H9 (cell line): ENCODE measurements around the gene SOX18. TPM values are rescaled to one million over a fixed set of nuclear protein-coding genes. Genes with fewer than 3 reads are reported as not detected.

ENCODE experiments used
- DNase-seq: peaks from one replicate; pipeline ENCODE4 v3.0.0-alpha.2; 2017
- H2AFZ ChIP-seq: one replicate; pipeline ENCODE4 v1.6.1; 2013; ENCODE audit warnings: mild to moderate bottlenecking, low read length, control low read depth, moderate library complexity
- H2AK5ac ChIP-seq: 2 replicates; pipeline ENCODE4 v1.6.1; 2013; ENCODE audit warnings: low read length, control low read depth, mixed read lengths; ENCODE audit not compliant: insufficient read length
- H2BK120ac ChIP-seq: one replicate; pipeline ENCODE4 v1.6.1; 2013; ENCODE audit warnings: low read depth, mild to moderate bottlenecking, low read length, control low read depth, inconsistent platforms; ENCODE audit not compliant: poor library complexity, severe bottlenecking
- H2BK12ac ChIP-seq: 2 replicates; pipeline ENCODE4 v1.6.1; 2013; ENCODE audit warnings: low read length, control low read depth, mixed read lengths, low read depth; ENCODE audit not compliant: insufficient read length
- H2BK15ac ChIP-seq: 2 replicates; pipeline ENCODE4 v1.6.1; 2013; ENCODE audit warnings: low read depth, low read length, control low read depth
- H2BK20ac ChIP-seq: one replicate; pipeline ENCODE4 v1.6.1; 2013; ENCODE audit warnings: low read depth, mild to moderate bottlenecking, low read length, control low read depth, inconsistent platforms; ENCODE audit not compliant: poor library complexity, severe bottlenecking
- H2BK5ac ChIP-seq: 2 replicates; pipeline ENCODE4 v1.6.1; 2013; ENCODE audit warnings: low read length, control low read depth, mixed read lengths; ENCODE audit not compliant: insufficient read length
- H3K14ac ChIP-seq: 2 replicates; pipeline ENCODE4 v1.6.1; 2013; ENCODE audit warnings: low read length, control low read depth; ENCODE audit not compliant: insufficient read depth
- H3K18ac ChIP-seq: 2 replicates; pipeline ENCODE4 v1.6.1; 2013; ENCODE audit warnings: low read depth, mild to moderate bottlenecking, mixed read lengths, low read length, control low read depth; ENCODE audit not compliant: insufficient read length
- H3K23ac ChIP-seq: 2 replicates; pipeline ENCODE4 v1.6.1; 2013; ENCODE audit warnings: low read length, control low read depth, mixed read lengths, low read depth; ENCODE audit not compliant: insufficient read length
- H3K23me2 ChIP-seq: 2 replicates; pipeline ENCODE4 v1.6.1; 2013; ENCODE audit warnings: low read depth, mild to moderate bottlenecking, mixed read lengths, low read length, control low read depth; ENCODE audit not compliant: insufficient read length, poor library complexity, severe bottlenecking
- H3K27ac ChIP-seq: 2 replicates; pipeline ENCODE4 v1.5.1; 2013; ENCODE audit warnings: low read length, control low read depth, mixed read lengths, low read depth; ENCODE audit not compliant: insufficient read length
- H3K27me3 ChIP-seq: 2 replicates; pipeline ENCODE4 v1.6.1; 2013; ENCODE audit warnings: low read length, control low read depth, inconsistent platforms; ENCODE audit not compliant: insufficient read depth
- H3K4ac ChIP-seq: 2 replicates; pipeline ENCODE4 v1.6.1; 2013; ENCODE audit warnings: low read depth, mild to moderate bottlenecking, control low read depth, inconsistent platforms, low read length, moderate library complexity
- H3K4me1 ChIP-seq: 2 replicates; pipeline ENCODE4 v1.6.1; 2013; ENCODE audit warnings: low read length, control low read depth, inconsistent platforms; ENCODE audit not compliant: insufficient read depth
- H3K4me2 ChIP-seq: 2 replicates; pipeline ENCODE4 v1.6.1; 2013; ENCODE audit warnings: low read length, control low read depth, mixed read lengths; ENCODE audit not compliant: insufficient read length, insufficient read depth
- H3K56ac ChIP-seq: 2 replicates; pipeline ENCODE4 v1.6.1; 2013; ENCODE audit warnings: low read depth, mild to moderate bottlenecking, mixed read lengths, low read length, control low read depth; ENCODE audit not compliant: insufficient read length
- H3K79me1 ChIP-seq: 2 replicates; pipeline ENCODE4 v1.6.1; 2013; ENCODE audit warnings: low read depth, mild to moderate bottlenecking, moderate library complexity, low read length, control low read depth, inconsistent platforms; ENCODE audit not compliant: insufficient read depth, poor library complexity, severe bottlenecking
- H3K79me2 ChIP-seq: 2 replicates; pipeline ENCODE4 v1.6.1; 2013; ENCODE audit warnings: low read length, control low read depth, inconsistent platforms; ENCODE audit not compliant: insufficient read depth
- H3K9ac ChIP-seq: 2 replicates; pipeline ENCODE4 v1.6.1; 2013; ENCODE audit warnings: low read length, control low read depth, mixed read lengths; ENCODE audit not compliant: insufficient read length; ENCODE audit errors: extremely low read depth
- H3K9me3 ChIP-seq: one replicate; pipeline ENCODE4 v1.6.1; 2013; ENCODE audit warnings: low read depth, low read length, inconsistent platforms; ENCODE audit not compliant: control insufficient read depth
- H3T11ph ChIP-seq: one replicate; pipeline ENCODE4 v1.6.1; 2013; ENCODE audit warnings: mild to moderate bottlenecking, low read length, control low read depth, inconsistent platforms
- H4K20me1 ChIP-seq: one replicate; pipeline ENCODE4 v1.6.1; 2013; ENCODE audit not compliant: control insufficient read depth, insufficient read length, insufficient read depth
- H4K5ac ChIP-seq: 2 replicates; pipeline ENCODE4 v1.6.1; 2013; ENCODE audit warnings: low read depth, mild to moderate bottlenecking, mixed read lengths, low read length, control low read depth; ENCODE audit not compliant: insufficient read length
- H4K8ac ChIP-seq: replicated peaks from 2 replicates; pipeline ENCODE4 v1.6.1; 2013; ENCODE audit warnings: low read length, control low read depth, mixed read lengths, low read depth; ENCODE audit not compliant: insufficient read length
- H4K91ac ChIP-seq: 2 replicates; pipeline ENCODE4 v1.6.1; 2013; ENCODE audit warnings: low read depth, mild to moderate bottlenecking, moderate library complexity, mixed read lengths, low read length, control low read depth; ENCODE audit not compliant: insufficient read length
- H3K27ac Mint-ChIP-seq, 3 experiments: 2 replicates in 2 of 3; 3 replicates in 1 of 3; pipeline ENCODE4 v1.8.0; 2020 to 2021; ENCODE audit warnings: mixed read lengths in 3 of 3, mild to moderate bottlenecking in 1 of 3, moderate library complexity in 1 of 3
- H3K27me3 Mint-ChIP-seq: 2 replicates; pipeline ENCODE4 v1.8.0; 2021; ENCODE audit warnings: low read depth, mild to moderate bottlenecking, moderate library complexity, mixed read lengths
- H3K36me3 Mint-ChIP-seq, 3 experiments: 2 replicates in 2 of 3; 3 replicates in 1 of 3; pipeline ENCODE4 v1.8.0; 2020 to 2021; ENCODE audit warnings: low read depth in 3 of 3, mixed read lengths in 3 of 3; ENCODE audit not compliant: insufficient read depth in 1 of 3
- H3K4me1 Mint-ChIP-seq, 2 experiments: 2 replicates each; pipeline ENCODE4 v1.8.0; 2020; ENCODE audit warnings: mixed read lengths in 2 of 2
- H3K4me3 Mint-ChIP-seq, 2 experiments: 2 replicates in 1 of 2; 3 replicates in 1 of 2; pipeline ENCODE4 v1.8.0; 2020 to 2021; ENCODE audit warnings: mild to moderate bottlenecking in 2 of 2, mixed read lengths in 2 of 2, moderate library complexity in 1 of 2
- H3K9me3 Mint-ChIP-seq, 2 experiments: 2 replicates in 1 of 2; 3 replicates in 1 of 2; pipeline ENCODE4 v1.8.0; 2020; ENCODE audit warnings: mild to moderate bottlenecking in 2 of 2, mixed read lengths in 2 of 2, moderate library complexity in 1 of 2
- WGBS: extraction: QIAGEN DNeasy Blood & Tissue Kit; methylation state at CpG from one replicate; pipeline ENCODE4 v1.1.7; 2013; ENCODE audit warnings: missing lambda C conversion rate, low lambda C conversion rate, mixed read lengths; ENCODE audit not compliant: insufficient read length; ENCODE audit errors: extremely low coverage; 5-methylcytosine and 5-hydroxymethylcytosine counted together
- total RNA-seq: library from RNA; stranded (reverse); gene quantifications from 2 replicates; pipeline ENCODE4 v1.2.1, GENCODE V29; 2021
- TF ChIP-seq, protein P1 (sequence below): fragments of 200-600 bp; sonication (generic); conservative IDR thresholded peaks from 3 replicates; pipeline ENCODE4 v1.8.0; 2021; ENCODE audit warnings: antibody characterized with exemption, mild to moderate bottlenecking

SOX18 gene
- total RNA-seq, 1 experiment from 2014 or later = 2.0 TPM

DNA sequence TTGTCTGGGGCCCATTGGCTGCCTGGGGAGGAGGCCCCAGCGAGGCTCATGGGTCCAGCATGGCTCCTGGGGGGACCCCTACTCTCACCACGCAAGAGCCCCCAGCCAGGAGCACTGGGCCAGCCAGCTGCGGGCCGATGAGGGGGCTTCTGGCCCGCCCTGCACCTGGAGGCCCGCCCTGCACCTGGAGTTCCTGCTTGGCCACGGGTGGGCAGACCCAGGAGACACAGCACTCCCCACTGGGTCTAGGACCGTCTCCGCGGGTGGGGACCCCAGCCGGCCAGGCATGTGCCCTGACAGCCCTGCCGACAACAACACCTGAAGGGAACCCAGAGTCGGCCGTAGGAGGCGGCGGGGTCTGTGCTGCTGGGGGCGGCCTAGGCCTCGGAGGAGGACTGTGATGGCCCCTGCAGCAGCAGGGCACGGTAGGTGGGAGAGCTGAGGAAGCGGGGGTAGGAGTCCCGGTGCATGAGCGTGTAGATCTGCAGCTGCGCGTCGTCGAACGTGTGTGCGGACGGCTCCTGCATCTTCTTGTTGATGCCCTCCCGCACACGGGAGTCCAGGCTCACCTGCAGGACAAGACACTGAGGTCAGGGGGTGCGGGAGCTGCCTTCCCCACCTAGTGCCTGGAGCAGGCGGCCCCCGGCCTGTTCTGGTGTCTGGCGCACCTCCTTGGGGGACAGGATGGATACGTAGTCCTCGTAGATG lies 24.2 kb upstream of the SOX18 start:
- H3K23ac ChIP-seq = no peak overlapping the region
- H3K23me2 ChIP-seq = no peaks in the 10 kb centered on the region
- H3K14ac ChIP-seq = no peak overlapping the region; the same call in 1 of the 2 replicates
- no peak overlapping the region for H2AFZ ChIP-seq
- no peak overlapping the region for H4K91ac ChIP-seq
- Mint-ChIP-seq H3K36me3 (no peaks in the 10 kb centered on the region; a peak in 2 of 7 replicates), H3K9me3 (no peaks in the 10 kb centered on the region), H3K4me3 (no peak overlapping the region), H3K27ac (no peak overlapping the region), H3K4me1 (peaks cover 4 to 11% of the 10 kb centered on the region in 2 experiments), H3K27me3 (peaks cover 1% of the 10 kb centered on the region; the same call in 1 of the 2 replicates)
- H2BK5ac ChIP-seq = no peak overlapping the region
- H3T11ph ChIP-seq = no peak overlapping the region
- H4K8ac ChIP-seq = no peak overlapping the region
- no peaks in the 10 kb centered on the region for H3K9me3 ChIP-seq
- no peak overlapping the region for H3K4me2 ChIP-seq
- H2BK120ac ChIP-seq = no peak overlapping the region
- no peak overlapping the region for H2BK15ac ChIP-seq
- H3K27me3 ChIP-seq = no peaks in the 10 kb centered on the region
- H3K27ac ChIP-seq = no peak overlapping the region
- no peaks in the 10 kb centered on the region; the same call in 1 of the 2 replicates for H3K4me1 ChIP-seq
- H3K79me2 ChIP-seq = no peaks in the 10 kb centered on the region
- no peaks in the 10 kb centered on the region for H4K20me1 ChIP-seq
- TF ChIP-seq, protein P1, sequence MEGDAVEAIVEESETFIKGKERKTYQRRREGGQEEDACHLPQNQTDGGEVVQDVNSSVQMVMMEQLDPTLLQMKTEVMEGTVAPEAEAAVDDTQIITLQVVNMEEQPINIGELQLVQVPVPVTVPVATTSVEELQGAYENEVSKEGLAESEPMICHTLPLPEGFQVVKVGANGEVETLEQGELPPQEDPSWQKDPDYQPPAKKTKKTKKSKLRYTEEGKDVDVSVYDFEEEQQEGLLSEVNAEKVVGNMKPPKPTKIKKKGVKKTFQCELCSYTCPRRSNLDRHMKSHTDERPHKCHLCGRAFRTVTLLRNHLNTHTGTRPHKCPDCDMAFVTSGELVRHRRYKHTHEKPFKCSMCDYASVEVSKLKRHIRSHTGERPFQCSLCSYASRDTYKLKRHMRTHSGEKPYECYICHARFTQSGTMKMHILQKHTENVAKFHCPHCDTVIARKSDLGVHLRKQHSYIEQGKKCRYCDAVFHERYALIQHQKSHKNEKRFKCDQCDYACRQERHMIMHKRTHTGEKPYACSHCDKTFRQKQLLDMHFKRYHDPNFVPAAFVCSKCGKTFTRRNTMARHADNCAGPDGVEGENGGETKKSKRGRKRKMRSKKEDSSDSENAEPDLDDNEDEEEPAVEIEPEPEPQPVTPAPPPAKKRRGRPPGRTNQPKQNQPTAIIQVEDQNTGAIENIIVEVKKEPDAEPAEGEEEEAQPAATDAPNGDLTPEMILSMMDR = no peak
- no peak overlapping the region for H3K9ac ChIP-seq
- no peak overlapping the region for H2AK5ac ChIP-seq
- no peak overlapping the region for H3K18ac ChIP-seq
- H4K5ac ChIP-seq = no peak overlapping the region
- no peak overlapping the region for H3K56ac ChIP-seq
- no CpG with 5 or more reads among the region's 37 CpGs for WGBS
- H2BK20ac ChIP-seq = no peak overlapping the region
- H3K79me1 ChIP-seq = no peaks in the 10 kb centered on the region
- no peak for DNase-seq
- H2BK12ac ChIP-seq = no peak overlapping the region
- H3K4ac ChIP-seq = no peak overlapping the region
